ENCODE data around the gene PACRG.

- no peak for TF ChIP-seq RARB (CRISPR knock-in tag; IDR thresholded peaks at IDR 0.05)
- no peak for TF ChIP-seq MYC (IDR thresholded peaks at IDR 0.05; ENCODE audit: borderline replicate concordance, low read length)
Observed at GRCh38 chr6:162998777-162999176, 271.0 kb downstream of the PACRG start.
